GM12864 (cell line): Measurements from ENCODE around the gene MCM5.
A peak's percentile ranks its signal among the peaks of the same experiment; 100 is the strongest.

ENCODE experiments used
- DNase-seq: peaks from one replicate; pipeline ENCODE4 v3.0.0-alpha.2; 2011; ENCODE audit warnings: low read depth
- H3K4me3 ChIP-seq: 2 replicates; pipeline ENCODE4 v1.5.1; 2011; ENCODE audit warnings: mild to moderate bottlenecking, low read depth, low read length, control low read depth
- CTCF ChIP-seq: IDR thresholded peaks from 2 replicates; pipeline ENCODE4 v1.5.1; 2011; ENCODE audit warnings: low read depth, mild to moderate bottlenecking, moderate library complexity, low read length, control low read depth, inconsistent platforms; ENCODE audit errors: missing control alignments

The MCM5 gene

GRCh38 chr22:35422936-35423335 lies 23.0 kb downstream of the MCM5 start:
- no peak for TF ChIP-seq CTCF
- DNase-seq, result no peak
- H3K4me3 ChIP-seq, result no peak overlapping the region

- no peak for TF ChIP-seq CTCF
- no peak overlapping the region for H3K4me3 ChIP-seq
- no peak for DNase-seq
Measured at GRCh38 chr22:35424081-35424480, 24.1 kb downstream of the MCM5 start.

DNA sequence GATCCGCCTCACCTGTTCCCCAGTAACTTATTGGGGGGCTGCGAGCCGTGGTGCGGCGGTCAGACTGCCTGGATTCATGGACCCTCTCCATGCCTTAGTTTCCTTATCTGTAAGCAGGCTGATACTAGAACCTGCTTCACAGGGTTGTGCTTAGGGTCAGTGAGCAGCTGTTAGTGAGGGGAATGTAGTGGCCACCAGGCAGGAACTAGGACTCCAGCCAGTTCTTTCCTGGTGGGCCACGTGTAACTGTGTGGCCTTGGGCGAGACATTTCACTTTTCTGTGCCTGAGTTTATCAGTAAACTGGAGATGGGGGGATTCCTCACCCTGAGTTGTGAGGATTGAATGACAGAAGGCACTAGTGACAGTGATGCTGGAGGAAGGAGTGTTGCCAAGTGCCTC lies 24.8 kb downstream of the MCM5 start:
- no peak for TF ChIP-seq CTCF
- H3K4me3 ChIP-seq, result no peak overlapping the region
- no peak for DNase-seq

DNA sequence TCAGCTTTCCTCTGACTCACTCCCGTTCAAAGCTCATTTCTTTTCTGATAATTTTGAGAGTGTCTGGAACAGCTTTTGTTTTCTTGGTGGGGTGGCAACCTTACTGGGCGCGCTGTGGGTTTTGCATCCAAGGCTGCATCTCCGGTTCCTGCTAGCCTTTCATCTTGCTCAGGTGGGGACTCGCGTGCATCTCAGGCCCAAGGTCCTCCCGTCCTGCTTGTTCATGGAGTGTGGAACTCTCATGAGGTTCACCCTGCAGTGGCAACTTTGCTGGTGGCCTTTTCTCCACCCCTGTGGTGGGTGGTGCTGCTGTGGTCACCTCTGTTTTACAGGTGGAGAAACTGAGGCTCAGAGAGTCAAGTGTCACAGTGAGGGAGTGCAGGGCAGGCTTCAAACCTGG lies 25.6 kb downstream of the MCM5 start:
- no peak for DNase-seq
- no peak for TF ChIP-seq CTCF
- H3K4me3 ChIP-seq, result no peak overlapping the region

- no peak for DNase-seq
- TF ChIP-seq CTCF, result no peak
- no peak overlapping the region for H3K4me3 ChIP-seq
Measured at GRCh38 chr22:35425971-35426800, 26.2 kb downstream of the MCM5 start.

GRCh38 chr22:35426801-35427140 lies 26.8 kb downstream of the MCM5 start:
- TF ChIP-seq CTCF, result no peak
- H3K4me3 ChIP-seq, result no peak overlapping the region
- no peak for DNase-seq

DNA sequence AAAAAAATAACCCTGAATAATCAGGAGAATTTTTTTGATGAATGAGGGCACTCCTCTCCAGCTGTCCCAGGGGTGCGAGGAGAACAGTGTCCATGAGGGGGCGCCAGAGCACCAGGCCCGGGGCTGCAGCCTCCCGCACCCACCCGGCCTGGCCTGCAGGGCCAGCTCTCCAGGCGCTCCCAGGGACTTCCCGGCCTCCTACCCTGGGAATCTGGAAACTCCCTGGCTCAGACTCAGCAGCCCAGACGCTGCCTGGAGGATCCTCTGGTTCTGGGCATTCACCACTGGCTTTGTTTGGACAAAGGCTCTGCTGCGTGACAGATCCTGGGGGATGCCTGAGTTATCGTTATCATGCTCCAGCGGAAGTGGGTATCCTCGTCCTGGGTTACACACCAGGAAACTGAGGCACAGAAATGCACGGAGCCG lies 31.0 kb downstream of the MCM5 start:
- no peak overlapping the region for H3K4me3 ChIP-seq
- TF ChIP-seq CTCF, result peak; percentile 78
- no peak for DNase-seq
